Glutamatergic neuron (in vitro differentiated cells): Measurements from ENCODE around the gene SPAG5. TPM values are rescaled to one million over a fixed set of nuclear protein-coding genes. Genes with fewer than 3 reads are reported as not detected.

Experiments used
- DNase-seq: peaks from one replicate; pipeline ENCODE4 v3.0.0; 2022
- H3K27ac Mint-ChIP-seq: one replicate; pipeline ENCODE4 v1.8.0; 2020; ENCODE audit warnings: mild to moderate bottlenecking, mixed read lengths, inconsistent platforms; ENCODE audit not compliant: unreplicated experiment
- H3K27me3 Mint-ChIP-seq: one replicate; pipeline ENCODE4 v1.8.0; 2020; ENCODE audit warnings: mild to moderate bottlenecking, moderate library complexity, mixed read lengths, inconsistent platforms; ENCODE audit not compliant: unreplicated experiment
- H3K36me3 Mint-ChIP-seq: one replicate; pipeline ENCODE4 v1.8.0; 2020; ENCODE audit warnings: mild to moderate bottlenecking, mixed read lengths, inconsistent platforms; ENCODE audit not compliant: unreplicated experiment
- H3K4me1 Mint-ChIP-seq: one replicate; pipeline ENCODE4 v1.8.0; 2020; ENCODE audit warnings: mild to moderate bottlenecking, low read depth, mixed read lengths, inconsistent platforms; ENCODE audit not compliant: unreplicated experiment
- H3K4me3 Mint-ChIP-seq: one replicate; pipeline ENCODE4 v1.8.0; 2020; ENCODE audit warnings: mild to moderate bottlenecking, mixed read lengths, inconsistent platforms; ENCODE audit not compliant: unreplicated experiment
- H3K9me3 Mint-ChIP-seq: one replicate; pipeline ENCODE4 v1.8.0; 2020; ENCODE audit warnings: mild to moderate bottlenecking, moderate library complexity, mixed read lengths, inconsistent platforms; ENCODE audit not compliant: unreplicated experiment
- CTCF ChIP-seq: fragments of 200-600 bp; sonication (generic); IDR thresholded peaks from one replicate; pipeline ENCODE4 v1.5.0; 2021; ENCODE audit not compliant: partially characterized antibody, unreplicated experiment
- total RNA-seq: library from RNA; stranded (reverse); fragmentation: NEBNext Ultra II Directional; extraction: Animal tissue kit (Norgen Biotek cat#: 25700); gene quantifications from one replicate; pipeline ENCODE4 v1.2.1, GENCODE V29; 2021; ENCODE audit not compliant: unreplicated experiment

The SPAG5 gene
- total RNA-seq, 1 donor from 2014 or later = 31.5 TPM

DNA sequence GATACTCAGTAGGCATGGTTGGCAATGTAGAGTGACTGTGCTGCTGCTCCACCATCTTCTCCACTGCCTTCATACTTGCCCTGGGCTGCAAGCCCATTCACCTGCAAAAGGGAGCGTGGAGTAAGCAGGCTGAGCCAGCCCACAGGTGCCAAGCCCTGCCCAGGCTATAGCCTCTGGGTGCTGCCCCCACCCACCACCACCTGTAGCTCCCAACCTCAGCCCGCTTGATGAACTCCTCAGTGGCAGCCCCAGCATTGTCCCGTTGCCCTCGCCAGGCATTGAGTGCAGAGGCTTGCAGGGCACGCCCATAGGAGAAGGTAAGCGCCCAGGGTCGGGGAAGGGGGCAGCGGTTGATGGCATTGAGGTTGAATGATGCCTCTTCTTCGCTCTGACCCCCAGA lies 25.3 kb downstream of the SPAG5 start:
- Mint-ChIP-seq H3K36me3 (no peaks in the 10 kb centered on the region), H3K27ac (no peak overlapping the region), H3K9me3 (peaks cover 8% of the 10 kb centered on the region), H3K27me3 (peaks cover 4% of the 10 kb centered on the region), H3K4me3 (no peak overlapping the region), H3K4me1 (peaks cover 6% of the 10 kb centered on the region)
- DNase-seq = no peak
- TF ChIP-seq CTCF = no peak

- H3K27me3 Mint-ChIP-seq = peaks cover 4% of the 10 kb centered on the region
- no peak for TF ChIP-seq CTCF
- H3K36me3 Mint-ChIP-seq = no peaks in the 10 kb centered on the region
- no peak overlapping the region for H3K4me3 Mint-ChIP-seq
- H3K4me1 Mint-ChIP-seq = peaks cover 6% of the 10 kb centered on the region
- H3K9me3 Mint-ChIP-seq = peaks cover 8% of the 10 kb centered on the region
- H3K27ac Mint-ChIP-seq = no peak overlapping the region
- DNase-seq = no peak
These were observed 25.8 kb downstream of the SPAG5 start for GRCh38 chr17:28573040-28573380.

- H3K4me3 Mint-ChIP-seq = peak overlapping the region; percentile 99
- no peak for TF ChIP-seq CTCF
- peaks cover 10% of the 10 kb centered on the region for H3K9me3 Mint-ChIP-seq
- no peaks in the 10 kb centered on the region for H3K36me3 Mint-ChIP-seq
- H3K27ac Mint-ChIP-seq = no peak overlapping the region
- peaks cover 6% of the 10 kb centered on the region for H3K4me1 Mint-ChIP-seq
- H3K27me3 Mint-ChIP-seq = peaks cover 4% of the 10 kb centered on the region
- no peak for DNase-seq
These were observed 26.4 kb downstream of the SPAG5 start for GRCh38 chr17:28572259-28573039.

DNA sequence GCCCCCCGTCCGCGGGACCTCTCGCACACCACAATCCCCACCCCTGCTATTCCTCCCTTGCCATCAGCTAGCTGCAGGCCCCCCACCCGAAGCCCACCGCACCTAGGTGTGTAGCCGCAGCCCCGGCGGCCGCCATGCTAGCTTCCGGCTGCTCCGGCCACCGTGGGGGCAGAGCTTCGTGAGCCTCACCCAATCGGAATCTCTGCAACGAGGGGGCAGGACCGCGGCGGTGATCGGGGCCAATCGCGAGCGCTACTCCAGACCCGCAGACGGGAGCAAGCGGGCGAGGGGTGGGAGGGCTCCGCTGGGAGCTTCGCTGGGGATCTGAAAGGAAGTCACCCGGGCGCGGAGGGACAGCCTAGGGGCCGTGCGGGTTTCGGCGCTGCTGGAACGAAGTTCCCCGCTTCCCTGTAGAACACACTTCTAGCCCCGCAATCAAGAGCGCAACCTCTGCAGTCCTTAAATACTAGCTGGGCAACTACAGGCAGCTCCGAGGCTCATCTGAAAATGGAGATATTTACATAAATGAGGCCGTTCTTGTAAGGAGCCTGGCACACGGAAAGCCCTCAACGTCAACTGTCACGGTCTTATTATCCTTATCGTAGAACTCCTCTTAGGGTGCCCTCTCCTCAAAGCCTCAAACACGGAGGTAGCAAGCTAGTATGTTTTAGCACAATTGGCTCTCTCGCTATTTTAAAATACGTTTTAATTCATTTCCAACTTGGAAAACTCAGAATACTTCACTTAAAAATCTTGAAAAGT lies 27.3 kb downstream of the SPAG5 start, which contains the start of gene PIGS:
PIGS (minus strand) TSS at position 164 of the 762 bp plus-strand sequence; CDS start at position 136, 28 bp downstream.
- no peak for TF ChIP-seq CTCF
- Mint-ChIP-seq H3K9me3 (peaks cover 10% of the 10 kb centered on the region), H3K4me3 (peak within 1 kb of the TSS; percentile 99)

More for the DNA sequence above, 27.3 kb downstream of the SPAG5 start, which contains the start of gene PIGS:
- DNase-seq = peak; percentile 98
- Mint-ChIP-seq H3K36me3 (no peaks in the 10 kb centered on the region), H3K4me1 (peaks cover 8% of the 10 kb centered on the region), H3K27me3 (peaks cover 4% of the 10 kb centered on the region), H3K27ac (peak within 1 kb of the TSS; percentile 87)
